LNCAP (cell line): Measurements from ENCODE around the gene TMEM203.

Experiments used
- CTCF ChIP-seq: fragments of 450-650 bp; IDR thresholded peaks from 2 replicates; pipeline ENCODE4 v1.5.1; 2017; ENCODE audit warnings: mild to moderate bottlenecking

TMEM203 gene

GRCh38 chr9:137188086-137188489 is 17.4 kb downstream of the TMEM203 start:
- no peak for TF ChIP-seq CTCF

- no peak for TF ChIP-seq CTCF
Measured at GRCh38 chr9:137187386-137187785, 18.1 kb downstream of the TMEM203 start.

GRCh38 chr9:137186385-137186784 is 19.1 kb downstream of the TMEM203 start:
- TF ChIP-seq CTCF: no peak

GRCh38 chr9:137185921-137186320 is 19.5 kb downstream of the TMEM203 start:
- no peak for TF ChIP-seq CTCF

GRCh38 chr9:137184881-137185660 is 20.4 kb downstream of the TMEM203 start:
- TF ChIP-seq CTCF: no peak

- no peak for TF ChIP-seq CTCF
Measured at GRCh38 chr9:137183980-137184595, 21.4 kb downstream of the TMEM203 start.

GRCh38 chr9:137182836-137183235 is 22.6 kb downstream of the TMEM203 start:
- TF ChIP-seq CTCF: no peak
